Measurements from ENCODE around the gene TMEM237. TPM values are rescaled to one million over a fixed set of nuclear protein-coding genes. Genes with fewer than 3 reads are reported as not detected.

Gene TMEM237
- total and polyA plus RNA-seq, 7 donors: 7.0 to 19.5 (median 13.9) TPM

DNA sequence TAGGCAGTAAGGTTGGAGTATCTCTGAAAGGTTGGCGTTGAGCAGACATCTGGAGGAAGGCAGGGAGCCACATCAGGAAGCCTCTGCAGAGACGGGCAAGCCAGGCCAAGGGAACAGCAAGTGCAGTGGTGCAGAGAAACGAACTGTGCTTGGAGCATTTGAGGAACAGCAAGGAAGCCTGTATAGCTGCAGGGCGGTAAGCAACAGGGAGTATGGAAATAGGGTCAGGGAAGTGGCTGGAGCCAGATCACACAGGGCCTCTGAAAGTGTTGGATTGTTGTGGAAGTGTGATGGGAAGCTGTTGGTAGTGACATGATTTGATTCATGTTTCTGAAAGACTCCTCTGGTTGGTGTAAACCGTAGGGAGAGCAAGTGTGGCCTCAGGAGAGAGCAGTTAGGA, 13.4 kb upstream of the TMEM237 start:
- no peaks in the 10 kb centered on the region for H3K27me3 ChIP-seq (ENCODE audit: insufficient read depth in 3 of 3, low read length in 2 of 3)
- H3K4me3 ChIP-seq: no peak overlapping the region
- TF ChIP-seq, protein P1, sequence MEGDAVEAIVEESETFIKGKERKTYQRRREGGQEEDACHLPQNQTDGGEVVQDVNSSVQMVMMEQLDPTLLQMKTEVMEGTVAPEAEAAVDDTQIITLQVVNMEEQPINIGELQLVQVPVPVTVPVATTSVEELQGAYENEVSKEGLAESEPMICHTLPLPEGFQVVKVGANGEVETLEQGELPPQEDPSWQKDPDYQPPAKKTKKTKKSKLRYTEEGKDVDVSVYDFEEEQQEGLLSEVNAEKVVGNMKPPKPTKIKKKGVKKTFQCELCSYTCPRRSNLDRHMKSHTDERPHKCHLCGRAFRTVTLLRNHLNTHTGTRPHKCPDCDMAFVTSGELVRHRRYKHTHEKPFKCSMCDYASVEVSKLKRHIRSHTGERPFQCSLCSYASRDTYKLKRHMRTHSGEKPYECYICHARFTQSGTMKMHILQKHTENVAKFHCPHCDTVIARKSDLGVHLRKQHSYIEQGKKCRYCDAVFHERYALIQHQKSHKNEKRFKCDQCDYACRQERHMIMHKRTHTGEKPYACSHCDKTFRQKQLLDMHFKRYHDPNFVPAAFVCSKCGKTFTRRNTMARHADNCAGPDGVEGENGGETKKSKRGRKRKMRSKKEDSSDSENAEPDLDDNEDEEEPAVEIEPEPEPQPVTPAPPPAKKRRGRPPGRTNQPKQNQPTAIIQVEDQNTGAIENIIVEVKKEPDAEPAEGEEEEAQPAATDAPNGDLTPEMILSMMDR (IDR thresholded peaks at IDR 0.05): no peak
- intact Hi-C loops (cut with DNase I): no loop called here
- 74 to 78% (median 76%) methylated on average over 5 of the region's 5 CpGs for WGBS, 3 donors
- no peaks in the 10 kb centered on the region for H3K36me3 ChIP-seq (ENCODE audit: insufficient read depth in 1 of 2, low read depth in 1 of 2)
- H3K4me1 ChIP-seq: no peaks in the 10 kb centered on the region
- no peak overlapping the region for H3K27ac ChIP-seq
- no peaks in the 10 kb centered on the region for H3K9me3 ChIP-seq
- ATAC-seq (no peak), DNase-seq (no peak)

DNA sequence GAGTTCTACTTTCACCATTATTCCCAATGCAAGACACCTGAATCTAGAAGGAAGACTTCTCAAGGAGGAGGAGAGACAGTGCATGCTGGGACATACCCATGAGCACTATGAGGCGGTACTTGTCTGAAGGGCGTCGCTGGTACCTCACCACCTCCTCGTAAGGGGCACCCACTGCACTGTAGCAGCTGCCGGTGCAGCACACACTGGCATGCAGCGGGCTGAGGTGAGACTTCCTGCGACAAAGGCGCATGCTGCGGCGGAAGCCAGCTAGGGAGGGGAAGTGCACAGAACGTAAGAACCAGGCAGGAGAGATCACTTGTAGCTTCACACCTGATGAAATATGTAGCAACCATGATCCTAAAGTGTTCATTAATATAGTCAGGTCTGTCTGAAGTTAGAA, 12.8 kb upstream of the TMEM237 start:
- no peak for DNase-seq
- Histone ChIP-seq H3K9me3 (no peaks in the 10 kb centered on the region), H3K4me1 (no peaks in the 10 kb centered on the region), H3K27me3 (ENCODE audit: insufficient read depth in 3 of 3, low read length in 2 of 3) (no peaks in the 10 kb centered on the region), H3K36me3 (ENCODE audit: insufficient read depth in 1 of 2, low read depth in 1 of 2) (no peaks in the 10 kb centered on the region), H3K27ac (no peak overlapping the region), H3K4me3 (no peak overlapping the region)
- no peak for ATAC-seq
- 93 to 96% (median 94%) methylated on average over 11 of the region's 11 CpGs for WGBS, 3 donors
- TF ChIP-seq, protein P1 (IDR thresholded peaks at IDR 0.05): no peak
- intact Hi-C loops (cut with DNase I): no loop called here

DNA sequence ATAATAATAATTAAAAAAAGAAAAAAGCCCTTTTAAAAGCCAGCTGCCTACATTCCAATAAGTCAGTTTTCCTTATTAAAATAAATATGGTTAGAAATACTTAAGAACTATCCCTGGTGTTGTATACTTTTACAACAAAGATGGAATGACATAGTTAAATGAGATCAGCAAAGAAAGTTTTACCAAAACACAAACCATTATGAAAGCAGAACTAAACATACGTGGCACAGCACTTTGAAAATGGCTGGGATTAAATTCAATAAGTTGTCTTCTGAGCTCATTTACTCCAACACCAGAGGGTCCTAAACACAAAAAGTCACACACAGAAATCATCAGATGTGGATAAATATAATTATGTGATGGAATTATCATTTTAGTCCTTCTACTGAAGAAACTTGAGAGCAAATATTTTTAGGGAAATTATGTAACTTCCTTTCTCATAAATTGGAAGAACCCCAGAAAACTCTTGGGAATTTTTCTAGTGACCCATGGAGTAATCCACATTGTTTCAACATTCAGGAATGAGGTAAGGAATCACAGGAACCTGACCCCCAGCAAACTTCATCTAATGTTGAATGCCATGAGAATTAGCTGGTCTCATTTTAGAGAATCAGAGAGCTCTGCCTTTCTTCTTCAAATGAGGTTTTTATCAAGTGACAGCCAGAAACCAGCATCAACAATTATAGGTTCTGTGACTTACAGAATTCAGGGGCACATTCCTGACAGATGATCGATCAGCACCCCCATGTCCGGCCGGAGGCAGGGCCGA, 11.5 kb upstream of the TMEM237 start:
- Histone ChIP-seq H3K4me1 (no peaks in the 10 kb centered on the region), H3K4me3 (no peak overlapping the region), H3K27ac (no peak overlapping the region), H3K36me3 (ENCODE audit: insufficient read depth in 1 of 2, low read depth in 1 of 2) (no peaks in the 10 kb centered on the region), H3K27me3 (ENCODE audit: insufficient read depth in 3 of 3, low read length in 2 of 3) (no peaks in the 10 kb centered on the region), H3K9me3 (no peaks in the 10 kb centered on the region)
- TF ChIP-seq, protein P1 (IDR thresholded peaks at IDR 0.05): no peak
- WGBS, 3 donors: 75 to 78% (median 75%) methylated on average over 5 of the region's 5 CpGs
- ATAC-seq (no peak), DNase-seq (no peak)
- intact Hi-C loops (cut with DNase I): no loop called here

DNA sequence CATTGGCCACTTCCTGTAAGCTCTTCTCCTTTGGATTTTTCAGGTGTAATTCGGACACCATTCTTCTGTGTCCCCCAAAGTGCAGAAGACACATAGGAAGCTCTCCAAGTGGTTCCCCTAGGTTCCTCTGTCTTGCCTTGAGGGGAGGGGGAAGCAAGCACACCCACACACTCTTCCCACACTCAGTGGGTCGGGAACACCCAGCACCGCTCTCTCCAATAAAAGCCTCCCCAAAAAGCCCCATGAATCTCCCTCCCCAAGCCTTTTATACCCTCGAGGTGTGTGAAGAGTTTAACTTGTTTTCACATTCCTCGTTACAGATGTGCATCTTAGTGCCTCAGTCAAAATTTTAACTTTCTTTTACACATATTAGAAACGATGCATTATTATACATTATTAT, 9.9 kb upstream of the TMEM237 start:
- Histone ChIP-seq H3K27me3 (ENCODE audit: insufficient read depth in 3 of 3, low read length in 2 of 3) (no peaks in the 10 kb centered on the region), H3K36me3 (ENCODE audit: insufficient read depth in 1 of 2, low read depth in 1 of 2) (no peaks in the 10 kb centered on the region), H3K4me1 (no peaks in the 10 kb centered on the region), H3K27ac (peak overlapping the region; percentile 34), H3K4me3 (no peak overlapping the region), H3K9me3 (no peaks in the 10 kb centered on the region)
- intact Hi-C loops (cut with DNase I): no loop called here
- ATAC-seq: no peak
- no peak for DNase-seq
- 82 to 86% (median 85%) methylated on average over 6 of the region's 6 CpGs for whole genome bisulfite sequencing, 3 donors
- TF ChIP-seq, protein P1 (IDR thresholded peaks at IDR 0.05): no peak

DNA sequence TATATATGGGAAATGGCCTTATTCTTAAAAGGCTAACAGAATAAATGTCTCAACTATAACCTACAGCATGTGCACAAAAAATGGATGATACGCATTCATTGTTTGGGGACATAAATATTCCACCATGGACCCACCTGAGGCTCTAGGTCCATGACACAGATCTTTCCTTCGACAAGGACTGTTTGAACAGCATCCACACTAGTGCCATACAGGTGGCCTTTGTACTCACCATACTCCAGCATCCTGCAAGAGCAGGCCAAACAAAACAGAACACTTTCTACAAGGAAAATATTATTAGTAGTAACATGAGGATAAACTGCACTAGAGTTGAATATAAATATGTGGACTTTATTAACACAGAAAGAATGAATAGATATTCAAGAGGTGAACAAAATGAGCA, 6.1 kb upstream of the TMEM237 start:
- Histone ChIP-seq H3K27ac (no peak overlapping the region), H3K4me1 (peaks cover 3% of the 10 kb centered on the region), H3K9me3 (no peaks in the 10 kb centered on the region), H3K4me3 (no peak overlapping the region), H3K27me3 (ENCODE audit: insufficient read depth in 3 of 3, low read length in 2 of 3) (no peaks in the 10 kb centered on the region), H3K36me3 (ENCODE audit: insufficient read depth in 1 of 2, low read depth in 1 of 2) (no peaks in the 10 kb centered on the region)
- DNase-seq (no peak), ATAC-seq (no peak)
- intact Hi-C loops (cut with DNase I): loop anchor here in 1 of 2 donors (10.0 kb wide), 1 partner anchor 195 kb away; the partner anchor contains the start of genes STRADB and TRAK2
- WGBS, 3 donors: 90 to 94% (median 91%) methylated on average over 2 of the region's 2 CpGs
- TF ChIP-seq, protein P1 (IDR thresholded peaks at IDR 0.05): no peak

Measured in psoas muscle (tissue), 8 donors.